ENCODE measurements around the gene ARF5. TPM values are rescaled to one million over a fixed set of nuclear protein-coding genes. Genes with fewer than 3 reads are reported as not detected.

ARF5 gene
- polyA plus RNA-seq, 10 donors: 97.1 to 163 (median 120) TPM

- DNase-seq: no peak
These were observed 1.9 kb upstream of the ARF5 start for GRCh38 chr7:127586346-127586745.

DNA sequence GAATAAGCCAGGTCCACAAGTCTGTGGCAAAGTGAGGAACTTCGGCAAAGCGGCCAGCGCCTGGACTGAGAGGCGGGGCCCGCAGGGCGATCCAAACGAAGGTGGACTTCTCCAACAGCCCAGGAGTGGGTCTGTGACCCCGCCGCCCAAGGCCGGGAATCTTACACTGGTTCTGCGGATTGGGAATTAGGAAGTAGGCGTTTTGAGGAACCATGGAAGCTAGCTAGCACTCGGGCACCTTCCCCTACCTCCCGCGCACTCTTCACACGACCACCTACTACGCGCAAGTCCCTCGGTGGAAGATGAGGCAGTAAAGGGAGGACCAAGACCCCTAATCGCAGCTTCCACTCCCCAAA, 570 bp upstream of the ARF5 start:
- no peak for DNase-seq

GRCh38 chr7:127588697-127589482, 679 bp downstream of the ARF5 start:
- peak; percentile 30 to 77 (median 46) for DNase-seq

- DNase-seq: no peak
These were observed 1.7 kb downstream of the ARF5 start for GRCh38 chr7:127589896-127590295.

DNA sequence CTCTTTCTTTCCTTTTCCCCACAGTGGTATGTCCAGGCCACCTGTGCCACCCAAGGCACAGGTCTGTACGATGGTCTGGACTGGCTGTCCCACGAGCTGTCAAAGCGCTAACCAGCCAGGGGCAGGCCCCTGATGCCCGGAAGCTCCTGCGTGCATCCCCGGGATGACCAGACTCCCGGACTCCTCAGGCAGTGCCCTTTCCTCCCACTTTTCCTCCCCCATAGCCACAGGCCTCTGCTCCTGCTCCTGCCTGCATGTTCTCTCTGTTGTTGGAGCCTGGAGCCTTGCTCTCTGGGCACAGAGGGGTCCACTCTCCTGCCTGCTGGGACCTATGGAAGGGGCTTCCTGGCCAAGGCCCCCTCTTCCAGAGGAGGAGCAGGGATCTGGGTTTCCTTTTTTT, 3.0 kb downstream of the ARF5 start:
- DNase-seq: no peak

- no peak for DNase-seq
These were observed 3.4 kb downstream of the ARF5 start for GRCh38 chr7:127591591-127591990.

DNA sequence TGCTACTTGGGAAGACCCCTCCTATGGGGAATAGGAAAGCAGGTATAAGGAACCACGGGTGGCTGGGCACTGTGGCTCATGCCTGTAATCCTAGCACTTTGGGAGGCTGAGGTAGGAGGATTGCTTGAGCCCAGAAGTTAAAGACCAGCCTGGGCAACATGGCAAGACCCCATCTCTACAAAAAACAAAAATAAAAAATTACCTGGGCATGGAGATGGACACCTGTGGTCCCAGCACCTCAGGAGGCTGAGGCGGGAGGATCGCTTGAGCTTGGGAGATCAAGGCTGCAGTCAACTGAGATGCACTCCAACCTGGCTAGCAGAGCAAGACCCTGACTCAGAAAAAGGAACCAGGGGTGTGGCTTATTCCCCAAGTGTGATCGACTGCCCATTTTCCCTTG, 4.3 kb downstream of the ARF5 start:
- DNase-seq: no peak

DNA sequence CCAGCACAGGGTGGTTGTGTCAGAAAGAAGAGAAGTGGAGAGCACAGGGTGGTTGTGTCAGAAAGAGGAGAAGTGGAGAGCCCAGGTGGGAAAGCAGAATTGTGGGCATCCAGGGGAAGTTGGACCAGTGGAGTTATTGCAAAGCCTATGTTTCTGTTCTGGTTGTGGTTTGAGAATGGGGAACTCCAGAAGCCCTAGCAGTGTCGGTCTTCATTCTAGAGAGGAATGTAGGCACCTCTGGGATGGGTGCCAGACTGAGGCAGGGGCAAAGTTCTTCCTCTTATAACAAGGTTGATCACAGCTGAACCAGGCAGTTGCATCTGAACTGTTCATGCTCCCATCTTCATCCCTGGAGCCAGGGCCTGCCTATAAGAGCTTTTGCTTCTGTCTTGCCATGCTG, 6.3 kb downstream of the ARF5 start:
- no peak for DNase-seq

- no peak for DNase-seq
These were observed 7.5 kb downstream of the ARF5 start for GRCh38 chr7:127595737-127596136.

DNA sequence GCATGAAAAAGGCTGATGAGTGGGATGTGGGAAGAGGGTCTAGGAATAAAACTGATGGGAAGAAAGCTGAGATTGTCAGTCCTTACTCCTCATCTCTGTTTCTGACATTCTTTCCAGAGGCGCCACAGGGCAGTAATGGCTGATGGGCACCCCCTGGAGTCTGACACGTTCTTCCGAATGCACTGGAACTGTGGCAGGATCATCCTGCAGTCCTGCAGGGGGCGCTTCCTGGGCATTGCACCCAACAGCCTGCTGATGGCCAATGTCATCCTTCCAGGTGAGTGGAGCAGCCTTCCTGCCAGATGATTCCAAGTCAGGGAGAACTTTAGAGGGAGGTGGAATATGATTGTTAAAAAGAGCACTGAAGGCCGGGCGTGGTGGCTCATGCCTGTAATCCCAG, 10.1 kb downstream of the ARF5 start:
- no peak for DNase-seq

DNA sequence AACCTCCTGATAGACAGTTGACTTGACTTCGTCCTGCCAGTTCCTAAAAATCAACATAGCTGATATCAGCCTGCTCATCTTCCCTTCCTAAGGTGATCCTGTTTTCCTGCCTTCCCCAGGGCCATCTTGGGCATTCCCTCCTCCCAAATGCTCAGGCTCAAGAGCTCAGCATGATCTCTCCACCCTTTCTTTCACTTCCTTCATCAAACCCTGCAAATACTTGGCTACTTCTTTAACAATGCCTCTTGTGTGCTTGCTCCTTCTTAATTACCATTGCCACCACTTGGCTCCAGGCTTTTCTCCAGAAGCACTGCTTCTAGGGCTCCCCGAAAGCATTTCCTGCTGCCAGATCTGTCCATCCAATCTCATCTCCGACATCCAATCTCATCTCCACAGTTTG, 12.7 kb downstream of the ARF5 start:
- no peak for DNase-seq

DNA sequence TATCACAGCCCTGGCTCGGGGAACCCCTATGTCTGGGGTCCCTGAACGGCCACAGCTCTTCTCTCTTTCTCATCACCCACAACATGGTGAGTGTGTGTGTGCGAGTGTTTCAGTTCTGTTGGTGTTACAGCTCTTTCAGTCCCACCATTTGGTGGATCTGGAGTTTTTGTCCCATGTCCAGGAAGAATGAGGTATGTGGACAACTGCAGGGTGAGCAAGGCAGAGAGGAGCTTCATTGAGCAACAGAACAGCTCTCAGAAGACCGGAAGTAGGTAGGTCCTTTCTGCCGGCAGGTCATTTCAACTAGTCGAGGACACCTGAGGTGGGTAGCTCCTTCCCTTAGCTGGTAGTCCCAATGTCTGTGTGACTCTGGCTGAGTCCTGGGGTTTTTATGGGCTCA, 20.2 kb downstream of the ARF5 start:
- DNase-seq: no peak

- no peak for DNase-seq
These were observed 21.1 kb downstream of the ARF5 start for GRCh38 chr7:127609297-127609696.

DNA sequence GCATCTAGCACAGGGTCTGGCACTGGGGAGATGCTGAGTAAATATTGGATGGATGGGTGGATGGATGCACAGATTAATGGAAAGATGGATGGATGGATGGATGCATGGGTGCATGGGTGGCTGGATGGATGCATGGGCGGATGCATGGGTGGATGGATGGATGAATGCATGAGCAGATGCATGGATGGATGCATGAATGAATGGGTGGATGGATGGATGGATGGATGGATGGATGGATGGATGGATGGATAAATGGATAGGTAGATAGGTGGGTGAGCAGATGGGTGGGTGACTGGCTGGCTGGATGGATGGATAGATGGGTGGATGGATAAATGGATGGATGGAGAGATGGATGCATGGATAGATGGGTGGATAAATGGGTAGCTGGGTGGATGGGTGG, 24.1 kb downstream of the ARF5 start:
- no peak for DNase-seq

DNA sequence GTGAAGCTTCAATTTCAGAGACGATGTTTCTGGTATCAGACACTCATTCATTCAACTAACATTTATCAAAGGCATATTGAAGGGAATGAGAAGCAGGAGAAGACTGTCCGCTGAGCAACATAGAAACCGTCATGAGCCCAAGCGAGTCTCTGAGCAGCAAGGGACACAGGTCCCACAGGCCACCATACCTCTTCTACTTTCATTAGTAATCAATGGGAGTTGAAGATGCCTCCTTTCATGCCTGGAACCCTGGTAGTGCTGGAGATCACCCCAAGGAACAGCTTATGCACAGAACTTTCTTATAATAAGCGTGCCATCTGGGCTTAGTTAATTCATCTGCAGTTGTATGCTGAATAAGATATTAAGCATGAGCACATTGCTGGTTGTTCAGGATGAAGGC, 28.5 kb downstream of the ARF5 start:
- no peak for DNase-seq

GRCh38 chr7:127618042-127618441, 29.8 kb downstream of the ARF5 start, which contains the start of gene PAX4:
Gene PAX4, minus strand, starts transcription at chr7:127618142. Its CDS starts 2,214 bp downstream, at chr7:127615928.
- DNase-seq: no peak

GRCh38 chr7:127618775-127619174, 30.6 kb downstream of the ARF5 start:
- no peak for DNase-seq

DNA sequence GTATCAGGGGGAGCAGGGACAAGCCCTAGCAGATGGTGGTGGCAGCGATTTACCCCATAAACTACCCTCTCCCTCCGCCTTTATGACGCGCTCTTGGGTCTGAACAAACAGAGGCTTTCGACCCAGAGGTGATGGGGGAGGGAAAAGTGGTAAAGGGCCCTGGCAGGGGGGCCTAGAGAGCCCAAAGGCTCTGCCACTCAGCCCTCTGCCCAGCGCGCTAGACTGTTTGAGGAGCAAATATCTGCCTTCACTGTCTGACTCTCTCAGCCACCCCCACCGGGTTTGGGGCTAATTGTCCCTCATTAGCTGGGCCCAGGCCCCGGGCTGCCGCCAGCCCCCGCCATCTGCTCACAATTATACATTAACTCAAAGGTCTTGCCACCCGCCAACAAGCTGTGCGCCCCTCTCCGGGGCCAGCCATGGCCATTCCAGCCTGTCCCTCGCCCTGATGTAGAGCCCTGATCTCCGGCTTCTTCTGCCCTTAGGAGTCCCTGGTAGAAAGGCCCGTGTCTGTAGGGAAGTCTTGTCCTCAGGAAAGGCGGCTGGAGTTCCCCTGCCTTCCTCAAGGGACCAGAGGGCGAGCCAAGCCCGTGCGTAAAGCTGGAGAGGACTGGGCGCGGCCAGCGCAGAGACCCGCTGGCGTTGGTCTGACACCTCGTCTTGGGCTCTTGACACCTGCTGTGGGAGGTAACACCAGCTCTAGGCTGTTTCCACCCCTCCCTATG, 31.6 kb downstream of the ARF5 start:
- peak in 1 of 3 donors; percentile 19 for DNase-seq

GRCh38 chr7:127620406-127621233, 32.4 kb downstream of the ARF5 start:
- peak in 1 of 3 donors; percentile 21 for DNase-seq

DNA sequence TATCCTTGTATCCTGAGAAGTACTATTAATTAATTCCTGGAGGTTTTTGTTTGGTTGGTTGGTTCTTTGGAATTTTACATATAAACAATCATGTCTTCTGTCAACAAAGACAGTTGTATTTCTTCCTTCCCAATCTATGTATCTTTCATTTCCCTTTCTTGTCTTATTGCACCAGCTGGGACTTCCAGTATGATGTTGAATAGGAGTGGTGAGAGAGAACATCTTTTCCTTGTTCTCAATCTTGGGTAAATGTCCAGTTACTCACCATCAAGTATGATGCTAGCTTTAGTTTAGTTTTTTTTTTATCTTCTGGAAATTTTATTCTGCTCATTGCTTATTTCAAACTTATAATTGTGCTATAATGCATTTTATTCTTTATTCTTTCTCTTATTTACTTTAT, 37.1 kb downstream of the ARF5 start:
- no peak for DNase-seq

- DNase-seq: no peak
These were observed 40.2 kb downstream of the ARF5 start for GRCh38 chr7:127628445-127628844.

DNA sequence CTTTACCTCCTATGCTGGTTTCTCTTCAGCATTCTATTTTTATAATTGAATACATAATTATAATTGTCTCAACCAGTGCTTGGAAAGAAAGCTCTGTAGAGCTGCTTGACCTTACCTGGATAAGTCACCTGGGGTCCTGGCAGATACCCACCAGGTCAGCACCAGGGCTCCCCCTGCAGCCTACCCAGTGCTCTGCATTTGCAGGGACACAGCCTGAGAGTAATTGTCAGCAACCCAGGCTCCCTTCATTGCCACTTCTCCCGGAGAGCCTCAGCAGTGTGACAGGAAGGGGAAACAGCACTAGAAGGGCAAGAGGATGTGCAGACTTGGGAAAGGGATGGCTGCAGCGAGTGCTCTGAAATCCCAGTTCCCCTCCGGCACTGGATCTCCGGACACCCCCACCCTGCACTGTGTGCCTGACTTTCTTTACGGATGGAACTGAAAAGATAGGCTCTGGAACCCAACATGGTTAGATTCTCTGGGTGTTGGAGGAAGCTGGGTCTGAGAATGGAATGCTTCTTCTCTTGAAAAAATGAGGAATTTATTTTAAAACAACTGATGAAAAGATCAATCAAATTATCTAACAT, 41.1 kb downstream of the ARF5 start:
- DNase-seq: no peak
